Fibroblast of skin of scalp (primary cell): ENCODE data around the gene CACNA1S. TPM values are rescaled to one million over a fixed set of nuclear protein-coding genes. Genes with fewer than 3 reads are reported as not detected.

Experiments used
- DNase-seq: peaks from one replicate; pipeline ENCODE4 v3.0.0-alpha.2; 2013
- polyA plus RNA-seq, 2 experiments: library from polyadenylated mRNA; unstranded; fragments of 120-200 nt; gene quantifications; one replicate each; pipeline ENCODE4 v1.2.1, GENCODE V29; 2013; ENCODE audit not compliant: insufficient read length in 2 of 2

The CACNA1S gene
- 0.22 TPM for polyA plus RNA-seq (2013, experiment 1 of 2; ENCODE audit: insufficient read length)
- polyA plus RNA-seq (2013, experiment 2 of 2; ENCODE audit: insufficient read length): 1.2 TPM

- DNase-seq: no peak
Measured at GRCh38 chr1:201112173-201112731, at the start of gene CACNA1S. Gene CACNA1S (minus strand): TSS chr1:201112426. CDS start chr1:201112339, 87 bp downstream.

- DNase-seq: no peak
Measured at GRCh38 chr1:201157949-201158348, 45.7 kb upstream of the CACNA1S start.

- DNase-seq: no peak
Measured at GRCh38 chr1:201156819-201157218, 44.6 kb upstream of the CACNA1S start.

DNA sequence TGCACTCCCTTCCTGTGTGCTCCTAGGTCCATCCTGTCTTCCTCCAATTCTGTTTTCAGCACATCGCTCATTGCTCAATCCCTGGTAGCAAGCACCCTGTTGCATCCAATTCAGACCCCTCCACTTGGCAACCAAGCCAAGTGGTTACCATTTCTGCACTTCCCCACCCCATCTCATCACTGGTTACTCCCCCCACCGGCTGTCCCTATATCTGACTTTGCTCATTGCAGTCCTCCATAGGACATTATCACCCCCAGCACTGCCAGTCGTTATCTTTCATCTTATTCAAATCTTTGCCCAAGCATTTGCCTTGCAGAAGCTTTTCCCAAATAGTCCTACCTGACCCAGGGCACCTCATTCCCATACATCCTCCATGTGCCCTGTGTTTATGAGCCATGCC is 44.1 kb upstream of the CACNA1S start:
- DNase-seq: no peak

- DNase-seq: no peak
Measured at GRCh38 chr1:201155354-201155753, 43.1 kb upstream of the CACNA1S start.

- DNase-seq: peak; percentile 96
Measured at GRCh38 chr1:201154389-201155165, 42.4 kb upstream of the CACNA1S start, which contains the start of gene TMEM9. Gene TMEM9 (minus strand): TSS chr1:201154474. CDS start chr1:201153923, 551 bp downstream.

- DNase-seq: no peak
Measured at GRCh38 chr1:201153474-201154388, 41.5 kb upstream of the CACNA1S start.

GRCh38 chr1:201149400-201149799 is 37.2 kb upstream of the CACNA1S start:
- peak; percentile 41 for DNase-seq

GRCh38 chr1:201147396-201148015 is 35.3 kb upstream of the CACNA1S start:
- DNase-seq: no peak

GRCh38 chr1:201146626-201147390 is 34.6 kb upstream of the CACNA1S start:
- DNase-seq: no peak

DNA sequence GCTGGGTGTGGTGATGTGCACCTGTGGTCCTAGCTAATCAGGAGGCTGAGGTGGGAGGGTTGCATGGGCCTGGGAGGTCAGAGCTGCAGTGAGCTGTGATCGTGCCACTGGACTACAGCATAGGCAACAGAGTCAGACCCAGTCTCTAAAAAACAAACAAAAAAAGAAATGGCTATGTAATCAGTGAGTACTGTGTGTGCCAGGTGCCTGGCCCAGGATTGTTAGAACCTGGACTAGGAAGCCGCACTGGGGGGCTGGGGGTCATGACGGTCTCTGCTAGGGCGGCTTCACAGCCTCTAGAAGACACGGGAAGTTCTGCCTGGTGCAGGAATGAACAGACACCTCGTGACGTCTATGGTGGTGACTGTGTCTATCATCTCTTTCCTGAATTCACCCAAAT is 33.6 kb upstream of the CACNA1S start:
- no peak for DNase-seq

DNA sequence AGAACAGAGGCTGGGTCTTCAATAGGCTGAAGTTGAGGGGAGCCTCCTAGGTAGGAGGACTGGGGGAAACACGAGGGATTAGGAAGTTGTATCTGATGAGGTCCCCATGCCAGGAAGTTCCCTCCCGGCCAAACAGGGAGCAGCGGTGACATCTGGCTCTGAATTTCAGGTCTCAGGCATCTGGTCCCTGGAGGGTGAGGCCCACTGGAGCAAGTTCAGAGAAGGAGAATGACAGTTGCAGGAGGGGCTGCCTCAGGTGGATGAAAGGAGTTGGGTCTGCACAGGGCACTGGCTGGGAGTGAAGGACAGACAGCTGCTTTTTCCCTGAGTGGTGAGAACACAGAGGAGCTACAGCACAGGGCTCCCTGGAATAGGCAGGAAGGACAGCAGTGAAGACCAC is 32.9 kb upstream of the CACNA1S start:
- DNase-seq: no peak

- DNase-seq: no peak
Measured at GRCh38 chr1:201144701-201145100, 32.5 kb upstream of the CACNA1S start.

- no peak for DNase-seq
Measured at GRCh38 chr1:201143726-201144635, 31.8 kb upstream of the CACNA1S start.

DNA sequence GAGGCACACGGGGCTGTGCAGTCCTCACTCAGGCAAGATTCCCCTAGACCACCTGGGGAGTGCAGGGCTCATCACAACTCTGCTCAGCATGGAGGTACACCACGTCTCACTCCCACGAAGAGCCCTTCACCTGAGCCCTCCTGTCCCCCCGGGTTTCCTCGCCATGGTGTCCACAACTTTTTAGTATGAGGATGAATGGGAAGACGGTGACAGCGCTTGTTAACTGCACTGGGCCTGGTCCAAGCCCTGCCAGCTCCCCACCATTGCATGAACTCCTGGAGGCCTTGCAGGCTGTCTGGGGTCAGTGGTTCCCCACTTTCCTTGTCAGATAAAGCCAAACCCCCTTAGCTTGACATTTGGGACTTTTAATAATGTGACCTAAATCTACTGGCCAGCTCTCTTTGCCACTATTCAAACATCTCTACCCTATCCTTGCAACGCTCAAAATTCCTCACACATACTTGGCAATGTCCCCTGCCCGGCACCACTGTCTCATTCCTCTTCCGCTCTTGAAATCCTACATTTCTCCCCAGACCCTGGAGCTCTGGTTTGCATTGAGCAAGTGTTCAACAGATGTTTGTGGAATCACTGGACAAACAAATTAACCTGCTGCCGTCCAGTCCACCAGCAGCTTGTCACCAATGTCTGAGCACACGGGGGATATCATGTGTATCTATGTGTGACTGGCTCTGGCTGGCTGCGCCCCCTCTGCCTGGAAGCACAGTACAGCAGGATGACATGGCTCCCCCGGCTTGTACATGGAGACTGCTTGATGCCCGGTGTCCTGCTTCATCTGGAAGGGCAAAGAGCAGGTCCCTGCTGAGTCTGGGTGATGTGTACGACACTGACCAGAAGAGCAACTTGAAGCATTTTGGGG is 30.9 kb upstream of the CACNA1S start:
- no peak for DNase-seq

- no peak for DNase-seq
Measured at GRCh38 chr1:201142011-201142848, 30.0 kb upstream of the CACNA1S start.

DNA sequence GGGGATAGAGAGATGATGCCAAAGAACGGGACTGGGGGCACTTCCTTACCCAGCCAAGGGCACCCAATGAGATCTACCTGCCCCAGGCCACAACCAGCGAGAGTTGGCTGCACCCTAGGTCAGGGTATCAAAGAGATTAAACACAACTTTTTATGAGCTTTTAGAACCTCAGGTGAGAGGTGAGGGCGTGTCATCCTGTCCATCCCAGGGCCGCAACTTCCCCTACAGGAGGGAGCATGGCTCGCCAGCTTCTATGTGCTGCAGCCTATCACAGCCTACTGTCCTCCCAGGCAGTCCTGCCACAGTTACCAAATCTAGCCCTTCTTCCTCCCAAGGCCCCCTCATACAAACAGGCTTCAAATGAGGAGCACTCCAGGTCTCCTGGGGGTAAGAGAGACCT is 29.2 kb upstream of the CACNA1S start:
- no peak for DNase-seq

DNA sequence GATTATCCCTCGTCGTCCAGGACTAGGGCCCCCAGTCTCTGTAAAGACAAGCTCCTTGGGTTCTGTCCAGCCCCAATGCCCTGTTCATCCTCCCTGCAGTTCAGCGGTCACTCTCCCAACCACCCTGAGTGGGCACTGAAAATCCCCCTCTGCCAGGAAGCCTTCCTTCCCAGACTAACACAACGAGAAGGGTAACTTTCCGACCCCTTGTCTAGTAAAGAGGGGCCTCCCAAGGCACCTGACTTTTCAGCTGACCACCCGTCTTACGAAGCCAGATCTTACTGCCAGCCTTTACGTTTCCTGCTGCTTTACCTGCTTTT is 28.7 kb upstream of the CACNA1S start:
- DNase-seq: no peak
